A549 (cell line): ENCODE data around the gene ELF3.

Source experiments
- CHD2 ChIP-seq: fragments of 150-350 bp; IDR thresholded peaks from 2 replicates; pipeline ENCODE4 v1.6.1; 2014; ENCODE audit warnings: low read length; ENCODE audit not compliant: partially characterized antibody
- CTCF ChIP-seq: fragments of >200 bp; sonication (Bioruptor Twin); formaldehyde crosslinking; IDR thresholded peaks from 3 replicates; pipeline ENCODE4 v1.5.1; 2016
- GATA3 ChIP-seq: IDR thresholded peaks from 2 replicates; pipeline ENCODE4 v1.6.1; 2012; ENCODE audit warnings: borderline replicate concordance
- HOXB5 ChIP-seq: fragments of 250-450 bp; sonication (Bioruptor Pico); IDR thresholded peaks from 2 replicates; pipeline ENCODE4 v1.5.0; 2020; ENCODE audit warnings: mild to moderate bottlenecking, moderate library complexity
- POLR2A ChIP-seq: IDR thresholded peaks from 2 replicates; pipeline ENCODE4 v1.6.1; 2012; ENCODE audit warnings: mild to moderate bottlenecking, low read length
- POLR2AphosphoS2 ChIP-seq: conservative IDR thresholded peaks from 2 replicates; pipeline ENCODE4 v1.6.1; 2012; ENCODE audit warnings: low read length, improper control_type of control experiment, inconsistent platforms
- RAD21 ChIP-seq, 2 experiments: fragments of >200 bp in 1 of 2; sonication (Bioruptor Twin) in 1 of 2; formaldehyde crosslinking in 1 of 2; IDR thresholded peaks in 1 of 2; conservative IDR thresholded peaks in 1 of 2; 2 replicates in 1 of 2; 3 replicates in 1 of 2; pipeline ENCODE4 v1.6.1; 2012 to 2018; ENCODE audit warnings: inconsistent platforms in 1 of 2
- USF2 ChIP-seq: fragments of 450-650 bp; IDR thresholded peaks from 2 replicates; pipeline ENCODE4 v1.6.1; 2014; ENCODE audit warnings: antibody characterized with exemption

- TF ChIP-seq USF2, result no peak
- TF ChIP-seq CTCF, result no peak
- no peak for TF ChIP-seq RAD21 (conservative IDR thresholded peaks at IDR 0.05 in 1 of 2, IDR thresholded peaks at IDR 0.05 in 1 of 2)
- no peak for TF ChIP-seq POLR2AphosphoS2
- TF ChIP-seq POLR2A, result no peak
- no peak for TF ChIP-seq GATA3
- TF ChIP-seq CHD2, result no peak
- TF ChIP-seq HOXB5 (CRISPR knock-in tag), result no peak
Observed at GRCh38 chr1:201968202-201968925, 42.0 kb upstream of the ELF3 start.
